ENCODE results near the gene PTGR2. TPM values are rescaled to one million over a fixed set of nuclear protein-coding genes. Genes with fewer than 3 reads are reported as not detected.

Gene PTGR2
- total RNA-seq, 1 experiment from 2014 or later: 21.8 TPM

DNA sequence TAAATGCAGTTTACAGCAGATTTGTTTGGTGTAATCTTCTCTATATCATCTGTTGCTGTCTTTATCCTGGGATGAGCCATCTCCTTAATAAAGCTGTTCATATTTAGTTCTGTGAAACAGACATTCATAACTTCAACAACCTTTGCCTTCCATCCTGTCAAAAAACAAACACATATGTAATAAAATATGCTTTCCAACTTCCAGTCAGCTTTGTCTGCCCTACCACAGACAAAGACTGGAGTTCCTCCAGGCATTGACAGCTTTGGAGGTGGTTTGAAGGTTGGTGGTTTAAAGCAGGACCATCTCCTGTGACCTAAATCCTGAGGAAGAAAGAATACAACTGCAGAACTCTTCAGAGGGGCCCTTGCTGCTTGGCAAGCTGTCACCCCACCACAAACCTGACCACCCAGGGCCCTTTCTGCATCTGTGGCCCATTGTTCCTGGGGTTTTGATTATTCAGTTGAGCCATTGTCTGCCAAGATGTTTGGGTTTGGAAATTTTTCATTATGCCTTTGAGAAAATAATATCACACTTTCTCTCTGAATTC, 28.2 kb upstream of the PTGR2 start:
- no peak for DNase-seq
- BruUV-seq (replicated peaks): no TSS peak

DNA sequence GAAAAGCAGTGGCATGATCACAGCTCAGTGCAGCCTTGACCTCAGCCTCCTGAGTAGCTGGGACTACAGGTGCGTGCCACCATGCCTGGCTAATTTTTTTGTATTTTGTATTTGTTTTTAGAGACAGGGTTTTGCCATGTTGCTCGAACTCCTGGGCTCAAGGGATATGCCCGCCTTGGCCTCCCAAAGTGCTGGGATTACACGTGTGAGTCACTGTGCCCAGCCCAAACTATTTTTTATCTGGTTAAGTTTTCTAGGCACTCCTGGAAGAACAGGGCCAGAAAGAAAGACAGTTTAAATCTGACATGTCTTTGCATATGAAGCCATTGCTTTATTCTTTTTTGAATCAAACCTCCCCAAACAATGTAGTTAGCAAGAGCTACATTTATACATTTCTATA, 27.5 kb upstream of the PTGR2 start:
- H2AFZ ChIP-seq: no peak overlapping the region
- no peak overlapping the region for H3K4me3 ChIP-seq
- H4K20me1 ChIP-seq (ENCODE audit: insufficient read depth): no peaks in the 10 kb centered on the region
- TF ChIP-seq EZH2 (IDR thresholded peaks at IDR 0.05; ENCODE audit: low read depth): no peak
- TF ChIP-seq, protein P1, sequence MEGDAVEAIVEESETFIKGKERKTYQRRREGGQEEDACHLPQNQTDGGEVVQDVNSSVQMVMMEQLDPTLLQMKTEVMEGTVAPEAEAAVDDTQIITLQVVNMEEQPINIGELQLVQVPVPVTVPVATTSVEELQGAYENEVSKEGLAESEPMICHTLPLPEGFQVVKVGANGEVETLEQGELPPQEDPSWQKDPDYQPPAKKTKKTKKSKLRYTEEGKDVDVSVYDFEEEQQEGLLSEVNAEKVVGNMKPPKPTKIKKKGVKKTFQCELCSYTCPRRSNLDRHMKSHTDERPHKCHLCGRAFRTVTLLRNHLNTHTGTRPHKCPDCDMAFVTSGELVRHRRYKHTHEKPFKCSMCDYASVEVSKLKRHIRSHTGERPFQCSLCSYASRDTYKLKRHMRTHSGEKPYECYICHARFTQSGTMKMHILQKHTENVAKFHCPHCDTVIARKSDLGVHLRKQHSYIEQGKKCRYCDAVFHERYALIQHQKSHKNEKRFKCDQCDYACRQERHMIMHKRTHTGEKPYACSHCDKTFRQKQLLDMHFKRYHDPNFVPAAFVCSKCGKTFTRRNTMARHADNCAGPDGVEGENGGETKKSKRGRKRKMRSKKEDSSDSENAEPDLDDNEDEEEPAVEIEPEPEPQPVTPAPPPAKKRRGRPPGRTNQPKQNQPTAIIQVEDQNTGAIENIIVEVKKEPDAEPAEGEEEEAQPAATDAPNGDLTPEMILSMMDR (conservative IDR thresholded peaks at IDR 0.05): no peak
- BruUV-seq (replicated peaks): no TSS peak
- H3F3A ChIP-seq (ENCODE audit: insufficient read depth, low read depth): peaks cover 20% of the 10 kb centered on the region; the same call in 1 of the 2 replicates
- no peak overlapping the region for H3K4me2 ChIP-seq
- intact Hi-C loops (cut with micrococcal nuclease; ENCODE audit: unreplicated experiment): loop anchor here (2.0 kb wide), 1 partner anchor 37 kb away; no protein-coding TSS in a partner anchor
- H3K4me1 ChIP-seq (replicated peaks; ENCODE audit: insufficient read depth): peaks cover 35% of the 10 kb centered on the region
- no peaks in the 10 kb centered on the region for H3K27me3 ChIP-seq (ENCODE audit: insufficient read depth, low read depth)
- no peak for DNase-seq
- no peak overlapping the region for H3K27ac ChIP-seq
- H3K79me2 ChIP-seq (ENCODE audit: low read depth): no peaks in the 10 kb centered on the region
- no peaks in the 10 kb centered on the region for H3K36me3 ChIP-seq (ENCODE audit: low read depth)
- H3K9me3 ChIP-seq (ENCODE audit: insufficient read depth, low read depth): no peaks in the 10 kb centered on the region
- H3K9me2 ChIP-seq (ENCODE audit: insufficient read depth): no peaks in the 10 kb centered on the region
- POLR2A ChIA-PET (ENCODE audit: unreplicated experiment): no interaction called here
- CTCF ChIA-PET: no interaction called here

More for the DNA sequence above, 28.2 kb upstream of the PTGR2 start:
- Histone ChIP-seq H2AFZ (no peak overlapping the region), H3F3A (ENCODE audit: insufficient read depth, low read depth) (peaks cover 16% of the 10 kb centered on the region; the same call in 1 of the 2 replicates), H3K9me2 (ENCODE audit: insufficient read depth) (no peaks in the 10 kb centered on the region), H3K9me3 (ENCODE audit: insufficient read depth, low read depth) (no peaks in the 10 kb centered on the region), H4K20me1 (ENCODE audit: insufficient read depth) (no peaks in the 10 kb centered on the region), H3K27ac (no peak overlapping the region), H3K36me3 (ENCODE audit: low read depth) (no peaks in the 10 kb centered on the region), H3K4me1 (replicated peaks; ENCODE audit: insufficient read depth) (peaks cover 35% of the 10 kb centered on the region), H3K27me3 (ENCODE audit: insufficient read depth, low read depth) (no peaks in the 10 kb centered on the region), H3K4me2 (0 out of 2 replicates have a peak overlapping the region, but pooled peaks have one; percentile 2), H3K79me2 (ENCODE audit: low read depth) (no peaks in the 10 kb centered on the region), H3K4me3 (no peak overlapping the region)
- ChIA-PET CTCF (interaction anchor here (0.6 to 1.0 kb wide), 2 partner anchors 17 to 96 kb away, joined by 3 to 4 read pairs; no protein-coding TSS in a partner anchor), POLR2A (ENCODE audit: unreplicated experiment) (interaction anchor here (0.6 kb wide), 1 partner anchor 82 kb away, joined by 3 read pairs; no protein-coding TSS in a partner anchor)
- intact Hi-C loops (cut with micrococcal nuclease; ENCODE audit: unreplicated experiment): no loop called here
- TF ChIP-seq, protein P1 (conservative IDR thresholded peaks at IDR 0.05): no peak
- no peak for TF ChIP-seq EZH2 (IDR thresholded peaks at IDR 0.05; ENCODE audit: low read depth)

DNA sequence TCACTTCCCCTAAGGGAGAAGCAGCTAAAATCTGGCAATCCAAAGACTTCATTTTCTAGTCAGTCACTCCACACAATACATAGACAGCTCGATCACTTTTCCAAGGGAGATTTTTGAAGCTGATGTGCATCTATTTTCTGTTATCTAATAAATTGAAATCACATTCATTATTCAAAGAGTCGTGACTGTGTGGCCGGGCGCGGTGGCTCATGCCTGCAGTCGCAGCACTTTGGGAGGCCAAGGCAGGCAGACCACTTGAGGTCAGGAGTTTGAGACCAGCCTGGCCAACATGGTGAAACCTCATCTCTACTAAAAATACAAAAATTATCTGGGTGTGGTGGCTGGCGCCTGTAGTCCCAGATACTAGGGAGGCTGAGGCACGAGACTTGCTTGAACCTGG, 27.1 kb upstream of the PTGR2 start:
- no peak overlapping the region for H3K27ac ChIP-seq
- H4K20me1 ChIP-seq (ENCODE audit: insufficient read depth): no peaks in the 10 kb centered on the region
- peaks cover 33% of the 10 kb centered on the region for H3K4me1 ChIP-seq (replicated peaks; ENCODE audit: insufficient read depth)
- DNase-seq: no peak
- H3K79me2 ChIP-seq (ENCODE audit: low read depth): no peaks in the 10 kb centered on the region
- TF ChIP-seq, protein P1 (conservative IDR thresholded peaks at IDR 0.05): no peak
- no peak for TF ChIP-seq EZH2 (IDR thresholded peaks at IDR 0.05; ENCODE audit: low read depth)
- H3K36me3 ChIP-seq (ENCODE audit: low read depth): no peaks in the 10 kb centered on the region
- ChIA-PET POLR2A (ENCODE audit: unreplicated experiment) (no interaction called here), CTCF (interaction anchor here (1.2 kb wide), 1 partner anchor 96 kb away, joined by 3 read pairs; no protein-coding TSS in a partner anchor)
- H3F3A ChIP-seq (ENCODE audit: insufficient read depth, low read depth): peaks cover 24% of the 10 kb centered on the region
- H3K27me3 ChIP-seq (ENCODE audit: insufficient read depth, low read depth): no peaks in the 10 kb centered on the region
- no peaks in the 10 kb centered on the region for H3K9me2 ChIP-seq (ENCODE audit: insufficient read depth)
- no TSS peak for BruUV-seq (replicated peaks)
- no peak overlapping the region for H3K4me3 ChIP-seq
- intact Hi-C loops (cut with micrococcal nuclease; ENCODE audit: unreplicated experiment): loop anchor here (2.0 kb wide), 1 partner anchor 38 kb away; no protein-coding TSS in a partner anchor
- H3K4me2 ChIP-seq: no peak overlapping the region
- H3K9me3 ChIP-seq (ENCODE audit: insufficient read depth, low read depth): no peaks in the 10 kb centered on the region
- H2AFZ ChIP-seq: no peak overlapping the region
